Hepatocyte (in vitro differentiated cells): ENCODE results near the gene FLT1. TPM values are rescaled to one million over a fixed set of nuclear protein-coding genes. Genes with fewer than 3 reads are reported as not detected.

ENCODE experiments used
- DNase-seq: peaks from one replicate; pipeline ENCODE4 v3.0.0-alpha.2; 2016; ENCODE audit warnings: low spot score
- H2AFZ ChIP-seq: fragments of 200-600 bp; sonication (generic); 2 replicates; pipeline ENCODE4 v1.6.0; 2016; ENCODE audit warnings: antibody characterized with exemption, mild to moderate bottlenecking
- H3K27ac ChIP-seq: fragments of 200-600 bp; sonication (generic); 2 replicates; pipeline ENCODE4 v1.5.1; 2016; ENCODE audit warnings: mild to moderate bottlenecking
- H3K27me3 ChIP-seq: fragments of 200-600 bp; sonication (generic); 2 replicates; pipeline ENCODE4 v1.6.1; 2016
- H3K36me3 ChIP-seq: fragments of 200-600 bp; sonication (generic); replicated peaks from 2 replicates; pipeline ENCODE4 v1.5.1; 2016; ENCODE audit warnings: low read depth; ENCODE audit not compliant: insufficient read depth
- H3K4me1 ChIP-seq: fragments of 200-600 bp; sonication (generic); 2 replicates; pipeline ENCODE4 v1.5.1; 2016; ENCODE audit warnings: mild to moderate bottlenecking, moderate library complexity; ENCODE audit not compliant: insufficient read depth
- H3K4me2 ChIP-seq: fragments of 200-600 bp; sonication (generic); 2 replicates; pipeline ENCODE4 v1.6.0; 2016
- H3K4me3 ChIP-seq: fragments of 200-600 bp; sonication (generic); 2 replicates; pipeline ENCODE4 v1.5.1; 2016; ENCODE audit warnings: mild to moderate bottlenecking
- H3K79me2 ChIP-seq: fragments of 200-600 bp; sonication (generic); 2 replicates; pipeline ENCODE4 v1.6.0; 2017; ENCODE audit warnings: mild to moderate bottlenecking
- H3K9me2 ChIP-seq: fragments of 200-600 bp; sonication (generic); replicated peaks from 2 replicates; pipeline ENCODE4 v1.6.0; 2017; ENCODE audit warnings: mild to moderate bottlenecking; ENCODE audit not compliant: insufficient read depth
- H3K9me3 ChIP-seq: fragments of 200-600 bp; sonication (generic); 2 replicates; pipeline ENCODE4 v1.5.1; 2016; ENCODE audit warnings: low read depth, mild to moderate bottlenecking
- H4K20me1 ChIP-seq: fragments of 200-600 bp; sonication (generic); 2 replicates; pipeline ENCODE4 v1.6.0; 2016; ENCODE audit warnings: mild to moderate bottlenecking; ENCODE audit not compliant: insufficient read depth, poor library complexity, severe bottlenecking
- CTCF ChIP-seq: fragments of 200-600 bp; sonication (generic); IDR thresholded peaks from 2 replicates; pipeline ENCODE4 v1.5.1; 2016; ENCODE audit warnings: antibody characterized with exemption, mild to moderate bottlenecking; ENCODE audit not compliant: poor library complexity
- EZH2 ChIP-seq: fragments of 200-600 bp; sonication (generic); IDR thresholded peaks from 2 replicates; pipeline ENCODE4 v1.6.1; 2016; ENCODE audit warnings: antibody characterized with exemption, mild to moderate bottlenecking, borderline replicate concordance
- EZH2phosphoT487 ChIP-seq: fragments of 200-600 bp; sonication (generic); IDR thresholded peaks from one replicate; pipeline ENCODE4 v1.6.1; 2018; ENCODE audit warnings: antibody characterized with exemption, mild to moderate bottlenecking, low read depth, moderate library complexity; ENCODE audit not compliant: unreplicated experiment, severe bottlenecking
- WGBS: methylation state at CpG from one replicate; pipeline ENCODE4 v1.1.6; 2016; ENCODE audit warnings: low lambda C conversion rate; ENCODE audit errors: missing lambda C conversion rate; 5-methylcytosine and 5-hydroxymethylcytosine counted together
- polyA plus RNA-seq: library from polyadenylated mRNA; unstranded; fragments of >200 nt; fragmentation: Nextera tagmentation; extraction: Ambion mirVana; gene quantifications from 2 replicates; pipeline ENCODE4 v1.2.1, GENCODE V29; 2016
- total RNA-seq: library from RNA; depleted of rRNA; stranded (reverse); fragments of >200 nt; gene quantifications from 2 replicates; pipeline ENCODE4 v1.2.3, GENCODE V29; 2014

FLT1 gene
- total and polyA plus RNA-seq, 2 experiments from 2014 or later, result 30.4 to 40.1 TPM

GRCh38 chr13:28429096-28429495 is 65.8 kb downstream of the FLT1 start:
- 32% methylated on average over 2 of the region's 2 CpGs for WGBS
- H3K79me2 ChIP-seq, result no peaks in the 10 kb centered on the region

GRCh38 chr13:28426381-28426780 is 68.5 kb downstream of the FLT1 start:
- no peak for DNase-seq
- no peaks in the 10 kb centered on the region for H3K36me3 ChIP-seq
- H3K4me1 ChIP-seq, result no peaks in the 10 kb centered on the region
- H3K27me3 ChIP-seq, result no peaks in the 10 kb centered on the region
- TF ChIP-seq CTCF (no peak), EZH2 (no peak), EZH2phosphoT487 (no peak)
- H3K4me2 ChIP-seq, result no peak overlapping the region
- H3K4me3 ChIP-seq, result no peak overlapping the region
- no peaks in the 10 kb centered on the region for H3K79me2 ChIP-seq
- WGBS, result 94% methylated on average over 4 of the region's 4 CpGs
- no peaks in the 10 kb centered on the region for H4K20me1 ChIP-seq
- H3K9me3 ChIP-seq, result no peaks in the 10 kb centered on the region
- H2AFZ ChIP-seq, result no peak overlapping the region
- H3K27ac ChIP-seq, result no peak overlapping the region
- no peaks in the 10 kb centered on the region for H3K9me2 ChIP-seq

More at GRCh38 chr13:28429096-28429495, 65.8 kb downstream of the FLT1 start:
- Histone ChIP-seq H3K4me1 (no peaks in the 10 kb centered on the region), H3K27ac (no peak overlapping the region), H3K4me3 (no peak overlapping the region), H2AFZ (no peak overlapping the region), H3K9me3 (no peaks in the 10 kb centered on the region), H3K36me3 (no peaks in the 10 kb centered on the region), H3K9me2 (no peaks in the 10 kb centered on the region), H3K4me2 (no peak overlapping the region), H3K27me3 (no peaks in the 10 kb centered on the region), H4K20me1 (no peaks in the 10 kb centered on the region)
- TF ChIP-seq EZH2phosphoT487 (no peak), CTCF (no peak)
- no peak for DNase-seq

GRCh38 chr13:28425793-28426192 is 69.1 kb downstream of the FLT1 start:
- no peaks in the 10 kb centered on the region for H4K20me1 ChIP-seq
- H3K27ac ChIP-seq, result no peak overlapping the region
- H3K9me2 ChIP-seq, result no peaks in the 10 kb centered on the region
- no peaks in the 10 kb centered on the region for H3K4me1 ChIP-seq
- no peaks in the 10 kb centered on the region for H3K79me2 ChIP-seq
- no peaks in the 10 kb centered on the region for H3K27me3 ChIP-seq
- no peak overlapping the region for H3K4me2 ChIP-seq
- H3K36me3 ChIP-seq, result no peaks in the 10 kb centered on the region
- H2AFZ ChIP-seq, result no peak overlapping the region
- no peaks in the 10 kb centered on the region for H3K9me3 ChIP-seq
- 11% methylated on average over 1 of the region's 1 CpG for WGBS
- DNase-seq, result no peak
- no peak overlapping the region for H3K4me3 ChIP-seq
- no peak for TF ChIP-seq CTCF
- no peak for TF ChIP-seq EZH2
- no peak for TF ChIP-seq EZH2phosphoT487

GRCh38 chr13:28424541-28424940 is 70.4 kb downstream of the FLT1 start:
- H4K20me1 ChIP-seq, result no peaks in the 10 kb centered on the region
- over 99% methylated on average over 4 of the region's 4 CpGs for WGBS
- no peaks in the 10 kb centered on the region for H3K9me3 ChIP-seq
- H3K4me1 ChIP-seq, result no peaks in the 10 kb centered on the region
- no peaks in the 10 kb centered on the region for H3K27me3 ChIP-seq
- H2AFZ ChIP-seq, result no peak overlapping the region
- TF ChIP-seq EZH2phosphoT487 (no peak), CTCF (no peak), EZH2 (no peak)
- H3K4me2 ChIP-seq, result no peak overlapping the region
- no peaks in the 10 kb centered on the region for H3K36me3 ChIP-seq
- H3K27ac ChIP-seq, result no peak overlapping the region
- no peak overlapping the region for H3K4me3 ChIP-seq
- DNase-seq, result no peak
- no peaks in the 10 kb centered on the region for H3K79me2 ChIP-seq
- H3K9me2 ChIP-seq, result no peaks in the 10 kb centered on the region
